Mammary epithelial cell (primary cell): ENCODE measurements around the gene LYL1.

Experiments used
- CTCF ChIP-seq, 2 donors: IDR thresholded peaks in 1 of 2; conservative IDR thresholded peaks in 1 of 2; 2 replicates each; pipeline ENCODE4 v1.5.1; 2011 to 2012; ENCODE audit warnings: inconsistent platforms in 2 of 2, low read length in 2 of 2, mild to moderate bottlenecking in 2 of 2, control low read depth in 1 of 2, low read depth in 1 of 2; ENCODE audit not compliant: insufficient read depth in 1 of 2; ENCODE audit errors: extremely low read depth in 1 of 2
- EZH2 ChIP-seq: IDR thresholded peaks from 2 replicates; pipeline ENCODE4 v1.6.1; 2012; ENCODE audit warnings: low read length, inconsistent platforms, borderline replicate concordance

GRCh38 chr19:13119627-13120026 is 17.0 kb upstream of the LYL1 start:
- TF ChIP-seq CTCF (conservative IDR thresholded peaks at IDR 0.05 in 1 of 2, IDR thresholded peaks at IDR 0.05 in 1 of 2; ENCODE audit: extremely low read depth in 1 of 2, insufficient read depth in 1 of 2, low read depth in 1 of 2, low read length in 2 of 2): no peak
- no peak for TF ChIP-seq EZH2
